Endothelial cell of umbilical vein (primary cell): Measurements from ENCODE around the gene AARS2. TPM values are rescaled to one million over a fixed set of nuclear protein-coding genes. Genes with fewer than 3 reads are reported as not detected.
A peak's percentile ranks its signal among the peaks of the same experiment; 100 is the strongest.

Experiments used
- BruUV-seq: library from RNA; stranded (reverse); fragments of 400-500 nt; replicated peaks from 2 replicates; lab custom pipeline; 2021; lab: Mats Ljungman, UMichigan
- CTCF ChIA-PET: fragments of 300-600, 350-600 bp; sonication (Branson Sonifier 250); formaldehyde crosslinking; loops from one replicate; lab custom pipeline; 2021; ENCODE audit warnings: antibody characterized with exemption, inconsistent platforms; lab: Charles Lee
- POLR2A ChIA-PET: fragments of 300-600, 350-600 bp; sonication (Branson Sonifier 250); formaldehyde crosslinking; loops from one replicate; lab custom pipeline; 2021; ENCODE audit warnings: antibody characterized with exemption, inconsistent platforms; lab: Charles Lee
- DNase-seq: peaks from one replicate; pipeline ENCODE4 v3.0.0-alpha.2; 2011; ENCODE audit warnings: low read depth, low spot score
- FAIRE-seq: peaks from 2 replicates; lab custom pipeline; 2011; peaks lifted over from hg19 to GRCh38; lab: Jason Lieb, UNC
- H2AFZ ChIP-seq: 2 replicates; pipeline ENCODE4 v1.6.0; 2012; ENCODE audit warnings: low read depth, low read length, control low read depth, inconsistent platforms
- H3K27ac ChIP-seq: 2 replicates; pipeline ENCODE4 v1.5.1; 2011; ENCODE audit warnings: low read depth, mild to moderate bottlenecking, control low read depth, low read length, moderate library complexity; ENCODE audit not compliant: insufficient read depth
- H3K27me3 ChIP-seq, 2 experiments: 2 replicates each; pipeline versions ENCODE4 v1.6.0 to v1.6.1; 2011; ENCODE audit warnings: low read length in 2 of 2, mixed read lengths in 1 of 2; ENCODE audit not compliant: control insufficient read depth in 2 of 2, insufficient read depth in 2 of 2
- H3K36me3 ChIP-seq, 2 experiments: 2 replicates in 1 of 2; 3 replicates in 1 of 2; pipeline ENCODE4 v1.5.1; 2011; ENCODE audit warnings: low read length in 2 of 2, mild to moderate bottlenecking in 1 of 2, moderate library complexity in 1 of 2; ENCODE audit not compliant: control insufficient read depth in 2 of 2, insufficient read depth in 2 of 2; ENCODE audit errors: extremely low read depth in 1 of 2
- H3K4me1 ChIP-seq: 3 replicates; pipeline ENCODE4 v1.5.1; 2011; ENCODE audit warnings: mild to moderate bottlenecking, low read length; ENCODE audit not compliant: control insufficient read depth, insufficient read depth; ENCODE audit errors: extremely low read depth
- H3K4me2 ChIP-seq: 2 replicates; pipeline ENCODE4 v1.6.1; 2011; ENCODE audit warnings: low read length, control low read depth, mixed read lengths; ENCODE audit not compliant: insufficient read depth
- H3K4me3 ChIP-seq, 3 experiments: fragments of 200-600 bp in 1 of 3; sonication (generic), shearing (Covaris generic) in 1 of 3; replicated peaks in 1 of 3; 2 replicates each; pipeline ENCODE4 v1.5.1; 2011 to 2016; ENCODE audit warnings: control low read depth in 3 of 3, low read length in 3 of 3, mild to moderate bottlenecking in 2 of 3, inconsistent platforms in 1 of 3, low read depth in 1 of 3, moderate library complexity in 1 of 3; ENCODE audit not compliant: insufficient read depth in 1 of 3
- H3K79me2 ChIP-seq: 2 replicates; pipeline ENCODE4 v1.6.0; 2012; ENCODE audit warnings: low read length, inconsistent platforms; ENCODE audit not compliant: control insufficient read depth, insufficient read depth
- H3K9ac ChIP-seq: replicated peaks from 2 replicates; pipeline ENCODE3; 2011; ENCODE audit warnings: low read length, control low read depth; ENCODE audit not compliant: insufficient read depth; ENCODE audit errors: extremely low read depth
- H3K9me1 ChIP-seq: replicated peaks from 3 replicates; pipeline ENCODE4 v1.6.0; 2011; ENCODE audit warnings: mild to moderate bottlenecking, low read length; ENCODE audit not compliant: control insufficient read depth, insufficient read depth; ENCODE audit errors: extremely low read depth
- H3K9me3 ChIP-seq: replicated peaks from 2 replicates; pipeline ENCODE4 v1.5.1; 2012; ENCODE audit warnings: low read length, inconsistent platforms; ENCODE audit not compliant: control insufficient read depth, insufficient read depth
- H4K20me1 ChIP-seq: replicated peaks from 2 replicates; pipeline ENCODE3; 2011; ENCODE audit warnings: mild to moderate bottlenecking, low read length; ENCODE audit not compliant: control insufficient read depth, insufficient read depth; ENCODE audit errors: extremely low read depth
- MYC ChIP-seq: IDR thresholded peaks from one replicate; pipeline ENCODE4 v1.6.1; 2011; ENCODE audit warnings: mild to moderate bottlenecking, low read depth, low read length
- POLR2A ChIP-seq: IDR thresholded peaks from 2 replicates; pipeline ENCODE4 v1.6.1; 2012; ENCODE audit warnings: low read depth, mild to moderate bottlenecking, control low read depth, low read length
- POLR2AphosphoS5 ChIP-seq: IDR thresholded peaks from 2 replicates; pipeline ENCODE4 v1.6.1; 2012; ENCODE audit warnings: low read depth, mild to moderate bottlenecking, control low read depth, low read length, moderate library complexity; ENCODE audit not compliant: insufficient read depth
- dilution Hi-C: fragments of 300-500 bp; cut with MboI; formaldehyde crosslinking; loops from one replicate; pipeline ENCODE4 v1.15.0; 2019; ENCODE audit warnings: low sequenced_read_pairs; ENCODE audit not compliant: extremely low pct_ligation_motif_present
- intact Hi-C: fragments of 100-400 bp; cut with micrococcal nuclease; formaldehyde crosslinking; loops from one replicate; pipeline ENCODE4 v1.10.0; 2022
- microRNA counts: library from miRNA; unstranded; fragments of <30 nt; microRNA quantifications from one replicate; lab custom pipeline; 2016
- polyA plus RNA-seq, 4 experiments: library from polyadenylated mRNA; depleted of rRNA in 3 of 4; stranded (reverse) in 3 of 4; unstranded in 1 of 4; fragments of >200 nt; gene quantifications; 2 replicates each; pipeline versions ENCODE4 v1.2.1 to v1.2.3, GENCODE V29; 2011 to 2012; ENCODE audit warnings: missing spikeins in 1 of 4
- total RNA-seq: library from RNA; stranded (reverse); gene quantifications from 2 replicates; pipeline ENCODE4 v1.2.3, GENCODE V29; 2021
- TF ChIP-seq, protein P1 (sequence below): IDR thresholded peaks from 2 replicates; pipeline ENCODE4 v1.6.1; 2011; ENCODE audit not compliant: insufficient read depth, insufficient read length

Gene AARS2
- total and polyA plus RNA-seq, 2 donors (not counting 3 experiments of a cell fraction or from before 2014, with no cell fraction given) = 8.3 to 17.9 TPM

DNA sequence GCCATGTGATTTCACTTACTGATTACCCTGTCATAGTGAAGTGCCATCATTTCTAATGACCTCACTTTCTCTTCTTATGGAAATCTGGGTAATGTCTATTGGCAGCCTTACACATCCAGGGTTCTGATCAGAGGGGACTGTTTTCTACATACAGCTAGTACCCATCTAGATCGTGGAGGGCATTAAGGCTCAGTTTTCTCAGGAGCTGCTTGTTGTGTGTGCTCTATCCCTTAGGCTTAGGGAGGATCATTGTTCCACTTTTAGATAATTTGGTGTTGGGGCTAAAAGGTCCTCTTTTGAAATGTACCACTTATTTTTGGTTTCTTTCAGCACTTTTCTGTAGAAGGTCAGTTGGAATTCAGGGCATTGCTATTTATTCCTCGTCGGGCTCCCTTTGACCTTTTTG lies 62.4 kb downstream of the AARS2 start:
- Histone ChIP-seq H2AFZ (no peak overlapping the region), H3K4me1 (peaks cover 28% of the 10 kb centered on the region), H3K9ac (no peak overlapping the region), H3K27me3 (no peaks in the 10 kb centered on the region), H3K79me2 (peaks cover 65% of the 10 kb centered on the region), H3K36me3 (peaks cover 45 to 50% of the 10 kb centered on the region in 2 experiments), H3K4me2 (peak overlapping the region; percentile 13), H3K9me3 (no peaks in the 10 kb centered on the region), H4K20me1 (peaks cover 9% of the 10 kb centered on the region), H3K9me1 (no peaks in the 10 kb centered on the region), H3K27ac (no peak overlapping the region), H3K4me3 (no peak overlapping the region)
- intact Hi-C loops = no loop called here
- ChIA-PET CTCF (no interaction called here), POLR2A (no interaction called here)
- dilution Hi-C loops = no loop called here
- no TSS peak for BruUV-seq
- no peak for FAIRE-seq
- no peak for TF ChIP-seq POLR2A
- peak; percentile 16 for TF ChIP-seq POLR2AphosphoS5
- no peak for TF ChIP-seq MYC
- DNase-seq = no peak

DNA sequence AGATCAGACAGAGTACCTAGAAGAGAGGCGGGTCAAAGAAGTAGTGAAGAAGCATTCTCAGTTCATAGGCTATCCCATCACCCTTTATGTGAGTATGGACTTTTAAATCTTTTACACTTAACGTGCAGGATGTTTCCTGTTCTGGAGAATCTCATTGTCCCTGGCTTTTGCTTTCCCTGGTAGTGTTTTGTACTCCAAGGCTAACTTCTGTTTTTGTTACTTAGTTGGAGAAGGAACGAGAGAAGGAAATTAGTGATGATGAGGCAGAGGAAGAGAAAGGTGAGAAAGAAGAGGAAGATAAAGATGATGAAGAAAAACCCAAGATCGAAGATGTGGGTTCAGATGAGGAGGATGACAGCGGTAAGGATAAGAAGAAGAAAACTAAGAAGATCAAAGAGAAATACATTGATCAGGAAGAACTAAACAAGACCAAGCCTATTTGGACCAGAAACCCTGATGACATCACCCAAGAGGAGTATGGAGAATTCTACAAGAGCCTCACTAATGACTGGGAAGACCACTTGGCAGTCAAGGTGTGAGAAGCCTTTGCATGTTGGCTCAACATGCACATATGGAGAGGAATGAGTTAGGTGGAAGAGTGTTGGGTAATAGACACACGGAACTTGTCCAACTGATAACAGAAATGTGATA lies 63.0 kb downstream of the AARS2 start:
- no peaks in the 10 kb centered on the region for H3K9me1 ChIP-seq
- H3K27me3 ChIP-seq = no peaks in the 10 kb centered on the region
- no peak overlapping the region for H3K9ac ChIP-seq
- ChIA-PET CTCF (no interaction called here), POLR2A (no interaction called here)
- peaks cover 64% of the 10 kb centered on the region for H3K79me2 ChIP-seq
- no peak overlapping the region for H2AFZ ChIP-seq
- DNase-seq = no peak
- H3K4me2 ChIP-seq = peak overlapping the region; percentile 13
- peaks cover 9% of the 10 kb centered on the region for H4K20me1 ChIP-seq
- TF ChIP-seq POLR2A = peak; percentile 56
- TF ChIP-seq, protein P1, sequence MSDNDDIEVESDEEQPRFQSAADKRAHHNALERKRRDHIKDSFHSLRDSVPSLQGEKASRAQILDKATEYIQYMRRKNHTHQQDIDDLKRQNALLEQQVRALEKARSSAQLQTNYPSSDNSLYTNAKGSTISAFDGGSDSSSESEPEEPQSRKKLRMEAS = no peak
- H3K36me3 ChIP-seq = peaks cover 45 to 48% of the 10 kb centered on the region in 2 experiments
- dilution Hi-C loops = no loop called here
- H3K27ac ChIP-seq = no peak overlapping the region
- no peak overlapping the region for H3K4me3 ChIP-seq
- peaks cover 26% of the 10 kb centered on the region for H3K4me1 ChIP-seq
- H3K9me3 ChIP-seq = no peaks in the 10 kb centered on the region
- FAIRE-seq = no peak
- intact Hi-C loops = no loop called here
- TSS peak; percentile 17 for BruUV-seq

MicroRNAs within 50 kb of the gene (microRNA counts, 767-probe panel; counts per million panel counts)
- microRNA hsa-miR-4647 (lab: Ali Mortazavi, UCI) = 723 counts per million, percentile 96 among the panel's probes with 10 or more counts

Other genes with a start within 250 kb of the AARS2 start
- gene MRPL14, start 185.9 kb downstream of the AARS2 start, total RNA-seq = 62.4 and 68.1 TPM in 2 replicates
- 91.2 and 103 TPM in 2 replicates for gene MRPL14, start 185.9 kb downstream of the AARS2 start, polyA plus RNA-seq
- 39.4 and 49.7 TPM in 2 replicates for gene TMEM63B, start 185.8 kb downstream of the AARS2 start, total RNA-seq
- 56.1 and 68.2 TPM in 2 replicates for gene TMEM63B, start 185.8 kb downstream of the AARS2 start, polyA plus RNA-seq
- 1.4 and 1.8 TPM in 2 replicates for gene CAPN11, start 154.5 kb downstream of the AARS2 start, total RNA-seq
- gene CAPN11, start 154.5 kb downstream of the AARS2 start, polyA plus RNA-seq = 1.0 and 1.7 TPM in 2 replicates
- not detected in 2 replicates for gene MYMX, start 96.4 kb downstream of the AARS2 start, total RNA-seq
- 0.18 and 0.24 TPM in 2 replicates for gene MYMX, start 96.4 kb downstream of the AARS2 start, polyA plus RNA-seq
- 202 and 219 TPM in 2 replicates for gene SLC29A1, start 89.8 kb downstream of the AARS2 start, total RNA-seq
- 539 and 592 TPM in 2 replicates for gene SLC29A1, start 89.8 kb downstream of the AARS2 start, polyA plus RNA-seq
- 1,088 and 1,201 TPM in 2 replicates for gene HSP90AB1, start 66.2 kb downstream of the AARS2 start, total RNA-seq
- gene HSP90AB1, start 66.2 kb downstream of the AARS2 start, polyA plus RNA-seq = 557 and 824 TPM in 2 replicates
- 53.4 and 53.9 TPM in 2 replicates for gene SLC35B2, start 55.8 kb downstream of the AARS2 start, total RNA-seq
- 112 and 148 TPM in 2 replicates for gene SLC35B2, start 55.8 kb downstream of the AARS2 start, polyA plus RNA-seq
- gene NFKBIE, start 47.8 kb downstream of the AARS2 start, total RNA-seq = 15.6 and 19.0 TPM in 2 replicates
- 22.6 and 25.8 TPM in 2 replicates for gene NFKBIE, start 47.8 kb downstream of the AARS2 start, polyA plus RNA-seq
- gene TMEM151B, start 42.9 kb downstream of the AARS2 start, total RNA-seq = 0.07 TPM in 1 of 2 replicates, not detected in the other
- gene TMEM151B, start 42.9 kb downstream of the AARS2 start, polyA plus RNA-seq = 0.03 and 0.05 TPM in 2 replicates
- not detected in 2 replicates for gene SPATS1, start 29.3 kb upstream of the AARS2 start, total RNA-seq
- not detected in 2 replicates for gene SPATS1, start 29.3 kb upstream of the AARS2 start, polyA plus RNA-seq
- gene CDC5L, start 74.4 kb upstream of the AARS2 start, total RNA-seq = 23.5 and 24.6 TPM in 2 replicates
- 6.0 and 6.9 TPM in 2 replicates for gene CDC5L, start 74.4 kb upstream of the AARS2 start, polyA plus RNA-seq